ENCODE measurements around the gene RPS2.

Gene RPS2

GRCh38 chr16:1998852-1999801 is 34.5 kb upstream of the RPS2 start:
- no peak for DNase-seq

GRCh38 chr16:1998360-1998835 is 33.8 kb upstream of the RPS2 start:
- DNase-seq = no peak

DNA sequence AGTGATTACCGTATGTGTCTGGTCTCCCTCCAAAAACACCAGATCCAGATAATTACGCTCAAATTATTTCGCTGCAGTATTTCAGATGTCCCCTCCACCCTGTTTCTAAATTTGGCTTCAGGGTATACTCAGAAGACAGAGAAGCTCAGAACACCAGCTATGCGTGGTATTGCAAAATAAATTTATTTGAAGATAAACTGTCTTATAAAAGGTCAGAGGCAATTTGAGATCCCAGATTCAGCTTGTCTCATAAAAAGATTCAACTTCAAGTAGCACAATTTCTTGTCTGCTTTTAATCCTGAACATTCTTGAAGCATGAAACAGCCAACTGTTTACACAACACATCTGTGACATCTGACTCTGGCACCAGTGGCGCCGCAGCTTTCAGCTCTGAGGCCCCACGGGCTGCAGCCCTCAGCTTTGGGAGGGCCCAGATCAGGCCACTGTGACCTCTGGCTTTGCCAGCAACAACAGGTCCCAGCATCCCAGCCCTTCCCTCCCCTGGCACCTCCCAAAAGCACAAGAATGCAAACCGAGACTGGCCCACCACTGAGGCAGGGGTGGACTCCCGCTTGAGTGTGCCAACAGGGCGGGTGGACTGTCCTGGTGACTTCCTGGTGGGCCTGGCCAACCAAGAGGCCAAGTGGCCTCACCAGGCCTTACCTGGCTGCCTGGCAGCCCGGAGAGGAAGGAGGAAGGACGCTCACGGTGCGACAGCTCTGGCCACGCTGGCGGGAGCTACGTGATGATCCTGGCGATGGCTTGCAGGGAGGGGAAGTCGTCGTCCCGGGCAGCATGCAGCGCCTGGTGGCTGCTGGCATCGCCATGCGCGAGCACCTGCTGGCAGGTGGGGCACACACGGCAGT is 33.1 kb upstream of the RPS2 start:
- no peak for DNase-seq

- no peak for DNase-seq
Observed at GRCh38 chr16:1993731-1994131, 29.1 kb upstream of the RPS2 start.

DNA sequence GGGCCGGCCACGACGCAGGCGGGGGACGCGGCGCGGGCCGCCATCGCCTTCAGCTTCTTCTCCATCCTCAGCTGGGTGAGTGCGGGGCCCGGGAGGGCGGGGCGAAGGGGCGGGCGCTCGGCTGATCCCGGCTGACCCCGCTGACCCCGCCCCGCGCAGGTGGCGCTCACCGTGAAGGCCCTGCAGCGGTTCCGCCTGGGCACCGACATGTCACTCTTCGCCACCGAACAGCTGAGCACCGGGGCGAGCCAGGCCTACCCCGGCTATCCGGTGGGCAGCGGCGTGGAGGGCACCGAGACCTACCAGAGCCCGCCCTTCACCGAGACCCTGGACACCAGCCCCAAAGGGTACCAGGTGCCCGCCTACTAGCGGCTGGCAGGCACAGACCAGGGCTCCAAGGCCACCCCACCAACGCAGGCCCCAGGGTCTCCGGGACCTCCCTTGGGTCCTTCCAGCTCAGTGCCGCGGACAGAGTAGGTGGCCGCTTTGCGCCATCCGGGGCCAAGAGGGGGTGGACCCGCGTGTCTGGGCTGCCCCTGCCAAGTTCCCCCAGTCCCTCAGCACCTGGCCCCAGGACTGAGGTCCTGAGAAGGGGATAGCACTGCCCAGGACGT is 28.2 kb upstream of the RPS2 start:
- DNase-seq = no peak

DNA sequence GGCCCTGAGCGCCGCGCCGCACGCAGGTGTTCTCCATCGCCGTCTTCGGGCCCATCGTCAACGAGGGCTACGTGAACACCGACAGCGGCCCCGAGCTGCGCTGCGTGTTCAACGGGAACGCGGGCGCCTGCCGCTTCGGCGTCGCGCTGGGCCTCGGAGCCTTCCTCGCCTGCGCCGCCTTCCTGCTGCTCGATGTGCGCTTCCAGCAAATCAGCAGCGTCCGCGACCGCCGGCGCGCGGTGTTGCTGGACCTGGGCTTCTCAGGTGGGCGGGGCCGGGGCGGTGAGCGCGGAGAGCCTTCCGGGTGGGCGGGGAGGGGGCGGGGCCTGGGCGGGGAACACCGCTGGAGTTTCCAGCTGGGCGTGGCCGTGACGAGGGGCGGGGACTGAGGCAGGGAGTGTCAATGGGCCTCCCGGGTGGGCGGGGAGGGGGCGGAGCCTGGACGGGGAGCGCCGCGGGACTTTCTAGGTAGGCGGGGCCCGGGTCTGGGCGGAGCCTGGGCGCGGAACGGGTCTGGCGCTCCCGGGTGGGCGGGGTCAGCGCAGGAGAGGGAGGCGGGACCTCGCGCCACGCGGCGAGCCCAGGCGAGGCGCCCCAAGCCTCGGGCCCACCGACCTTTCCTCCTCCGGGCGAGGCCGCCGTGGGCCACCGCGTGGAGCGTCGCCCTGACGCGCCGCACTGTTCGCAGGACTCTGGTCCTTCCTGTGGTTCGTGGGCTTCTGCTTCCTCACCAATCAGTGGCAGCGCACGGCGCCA is 27.5 kb upstream of the RPS2 start:
- peak; percentile 98 for DNase-seq

DNA sequence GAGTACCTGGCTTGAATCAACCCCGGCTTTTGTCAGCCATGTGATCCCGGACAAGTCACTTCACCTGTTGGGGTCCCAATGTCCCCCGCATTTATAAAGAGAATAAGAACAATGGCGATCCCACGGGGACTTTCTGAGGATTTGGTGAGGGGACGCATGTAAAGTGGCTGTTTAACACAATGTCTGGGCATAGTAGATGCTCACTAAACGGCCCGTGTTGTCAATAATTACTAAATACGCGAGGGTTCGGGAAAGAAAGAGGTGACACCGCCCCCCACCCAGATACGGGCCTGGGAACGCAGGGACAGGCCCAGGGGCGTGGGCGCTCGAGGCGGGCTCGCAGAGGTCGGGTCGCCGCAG is 26.9 kb upstream of the RPS2 start:
- no peak for DNase-seq

DNA sequence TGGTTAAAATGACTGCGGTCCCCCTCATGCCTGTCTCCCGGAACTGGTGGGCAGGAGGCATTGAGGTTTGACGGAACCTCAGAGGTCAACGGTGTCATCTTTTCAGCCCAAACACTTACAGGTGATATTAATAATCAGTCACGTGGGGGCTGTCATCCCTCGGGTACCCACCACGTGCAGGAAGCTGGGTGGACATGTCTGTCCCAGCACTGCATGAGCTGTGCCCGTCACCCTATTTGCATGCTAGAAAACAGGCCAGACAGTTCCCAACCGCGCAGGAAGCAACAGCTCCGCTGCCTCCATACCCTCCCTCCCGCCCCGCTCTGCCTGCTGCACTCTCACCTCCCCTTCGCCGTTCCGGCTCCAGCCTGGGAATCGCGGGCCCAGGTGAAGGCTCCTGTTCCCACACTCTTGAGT is 26.5 kb upstream of the RPS2 start:
- peak; percentile 79 for DNase-seq

- DNase-seq = peak; percentile 82
Observed at GRCh38 chr16:1990351-1991134, 25.9 kb upstream of the RPS2 start.

GRCh38 chr16:1990101-1990350 is 25.4 kb upstream of the RPS2 start:
- DNase-seq = no peak

DNA sequence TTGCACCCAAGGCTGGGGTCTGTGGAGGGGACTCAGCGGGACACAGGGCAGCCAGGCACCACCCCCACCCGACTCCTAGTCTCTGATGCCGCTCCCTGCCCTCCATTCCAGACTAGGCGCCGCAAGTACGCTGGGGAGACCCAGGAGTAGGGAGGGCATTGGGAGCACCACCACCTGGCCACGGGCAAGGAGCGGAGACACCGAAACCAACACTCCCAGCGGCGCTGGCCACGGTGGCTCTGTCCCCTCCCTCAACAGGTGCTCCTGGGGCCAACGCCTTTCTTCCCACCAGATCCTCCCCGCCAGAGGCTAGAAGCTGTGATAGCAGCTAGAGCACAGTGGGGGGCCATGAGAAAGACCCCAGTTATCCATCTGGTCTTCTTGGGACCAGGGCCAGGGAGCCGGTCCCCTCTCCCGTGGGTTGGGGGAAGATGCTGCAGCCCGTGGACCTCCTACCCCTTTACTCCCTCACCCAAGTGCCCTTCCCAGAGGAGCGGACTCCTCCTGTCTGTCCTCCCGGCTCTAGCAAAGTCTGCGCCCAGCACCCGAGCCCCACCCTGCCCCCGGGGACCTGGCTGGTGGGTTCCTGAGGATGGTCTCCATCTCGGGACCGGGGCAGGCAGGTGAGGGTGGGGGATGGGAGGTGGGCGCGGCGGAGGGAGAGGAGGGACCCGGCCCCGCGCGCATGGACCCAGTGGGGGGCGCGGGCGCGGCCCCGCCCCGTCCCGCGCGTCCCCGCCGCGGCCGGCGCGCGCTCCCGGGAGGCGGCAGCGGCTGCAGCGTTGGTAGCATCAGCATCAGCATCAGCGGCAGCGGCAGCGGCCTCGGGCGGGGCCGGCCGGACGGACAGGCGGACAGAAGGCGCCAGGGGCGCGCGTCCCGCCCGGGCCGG is 24.8 kb upstream of the RPS2 start, which contains the start of gene SYNGR3:
SYNGR3 (plus strand) TSS at position 762 of the 892 bp plus-strand sequence. CDS start 133 bp downstream, outside the sequence.
- no peak for DNase-seq

DNA sequence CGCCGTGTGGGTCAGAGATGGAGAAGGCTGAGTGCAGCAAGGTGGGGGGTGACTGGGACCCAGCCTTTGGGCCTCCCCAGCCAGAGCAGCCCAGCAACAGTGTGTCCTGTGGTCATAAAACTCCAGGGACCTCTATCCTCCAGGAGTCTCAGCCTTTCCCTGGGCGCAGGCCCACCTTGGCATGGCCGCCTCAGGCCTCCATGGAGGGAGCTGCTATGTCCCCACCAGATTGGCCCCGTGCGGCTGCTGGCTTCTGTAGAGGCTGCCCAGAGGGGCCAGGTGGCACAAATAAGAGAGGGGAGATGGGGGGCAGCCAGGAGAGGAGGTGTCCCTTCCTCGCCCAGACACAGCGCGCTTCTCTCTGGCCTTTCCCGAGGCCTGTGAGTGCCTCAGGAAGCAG is 22.6 kb upstream of the RPS2 start:
- no peak for DNase-seq

GRCh38 chr16:1985466-1986150 is 21.0 kb upstream of the RPS2 start:
- DNase-seq = no peak

DNA sequence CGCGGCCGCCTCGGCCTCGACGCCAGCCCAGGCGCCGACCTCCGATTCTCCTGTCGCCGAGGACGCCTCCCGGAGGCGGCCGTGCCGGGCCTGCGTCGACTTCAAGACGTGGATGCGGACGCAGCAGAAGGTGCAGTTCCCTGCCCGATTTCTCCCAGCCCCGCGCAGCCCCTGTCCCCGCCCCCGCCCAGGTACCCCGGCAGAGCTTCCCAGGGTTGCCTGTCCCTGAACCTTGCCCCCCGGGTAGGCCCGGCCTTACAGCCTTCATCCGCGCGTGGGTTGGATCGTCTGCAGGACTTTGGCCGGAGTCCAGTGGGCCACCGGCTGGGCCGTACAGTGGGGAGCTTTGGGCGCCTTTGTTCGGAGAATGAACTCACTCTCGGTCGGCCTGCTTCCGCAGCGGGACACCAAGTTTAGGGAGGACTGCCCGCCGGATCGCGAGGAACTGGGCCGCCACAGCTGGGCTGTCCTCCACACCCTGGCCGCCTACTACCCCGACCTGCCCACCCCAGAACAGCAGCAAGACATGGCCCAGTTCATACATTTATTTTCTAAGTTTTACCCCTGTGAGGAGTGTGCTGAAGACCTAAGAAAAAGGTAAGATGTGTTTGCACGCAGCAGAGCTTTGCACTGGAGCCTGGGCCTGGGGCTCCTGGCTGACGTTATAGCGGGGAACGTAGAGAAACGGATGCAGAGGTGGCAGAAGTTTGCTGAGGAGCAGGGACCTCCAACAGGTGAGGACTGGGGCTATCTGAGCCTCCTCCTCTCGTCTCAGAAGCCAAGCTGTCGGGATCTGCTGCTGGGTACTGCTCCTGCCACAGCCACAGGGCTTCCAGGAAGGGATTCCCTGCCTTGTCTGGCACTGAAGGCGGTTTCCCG is 20.0 kb upstream of the RPS2 start:
- no peak for DNase-seq

DNA sequence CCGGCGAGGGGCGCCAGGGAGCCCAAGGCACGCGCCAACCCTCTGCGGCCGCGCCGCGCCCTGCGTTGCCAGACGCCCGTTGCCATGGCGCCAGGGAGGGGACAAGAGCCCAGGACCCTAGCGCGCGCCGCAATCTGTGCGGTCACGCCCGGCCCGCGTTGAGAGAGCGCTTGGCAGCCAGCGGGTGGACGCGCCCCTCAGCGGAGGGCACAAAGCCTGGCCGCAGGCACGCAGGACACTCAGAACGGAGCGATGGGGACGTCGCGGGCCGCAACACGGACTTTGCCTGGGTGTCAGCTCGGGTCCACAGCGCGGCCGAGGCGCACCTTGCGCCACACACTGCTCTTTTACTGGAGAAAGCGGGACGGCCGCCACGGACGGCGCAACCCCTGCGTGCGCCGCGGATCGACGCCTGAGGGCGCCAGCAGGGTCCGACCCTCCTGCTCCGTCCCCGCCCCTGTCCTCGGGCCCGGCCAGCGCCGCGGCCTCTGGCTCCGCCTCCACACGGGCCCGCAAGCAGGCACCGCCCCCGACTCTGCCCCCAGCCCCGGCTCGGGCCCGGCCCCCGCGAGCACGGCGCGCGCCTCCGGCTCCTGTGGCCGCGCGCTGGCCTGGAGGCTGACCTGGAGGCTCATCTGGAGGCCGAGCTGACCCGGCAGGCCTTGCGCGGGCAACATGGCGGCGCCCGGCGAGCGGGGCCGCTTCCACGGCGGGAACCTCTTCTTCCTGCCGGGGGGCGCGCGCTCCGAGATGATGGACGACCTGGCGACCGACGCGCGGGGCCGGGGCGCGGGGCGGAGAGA is 19.1 kb upstream of the RPS2 start, which contains the start of gene GFER:
GFER (plus strand) TSS at position 650 of the 803 bp plus-strand sequence; CDS start at position 676, 26 bp downstream.
- peak; percentile 89 for DNase-seq

DNA sequence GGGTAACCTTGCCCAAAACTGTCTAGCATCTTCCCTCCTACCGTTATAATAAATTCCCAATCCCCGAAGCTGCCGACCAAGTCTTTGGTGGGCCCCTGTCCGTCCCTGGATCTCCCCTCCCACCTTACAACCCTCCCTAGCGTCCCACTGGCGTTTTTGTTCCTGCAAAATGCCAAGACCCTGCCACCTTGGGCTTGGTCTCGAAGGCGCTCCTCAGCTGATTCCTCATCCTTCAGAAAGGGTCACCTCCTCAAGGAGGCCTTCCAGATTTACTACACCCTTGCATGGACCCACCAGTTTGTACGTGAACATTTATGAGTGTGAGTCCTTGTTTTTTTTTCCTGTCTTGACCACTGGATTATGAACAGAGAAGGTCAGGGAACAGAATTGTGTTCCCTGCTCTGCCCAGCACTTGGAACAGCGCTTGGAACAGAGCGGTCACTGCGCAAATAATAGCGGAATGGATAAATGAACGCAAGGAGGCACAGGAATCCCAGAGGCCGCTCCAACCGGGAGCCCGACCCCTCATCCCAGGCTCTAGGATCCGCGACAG is 18.4 kb upstream of the RPS2 start:
- DNase-seq = no peak

GRCh38 chr16:1982013-1982433 is 17.4 kb upstream of the RPS2 start:
- no peak for DNase-seq

- no peak for DNase-seq
Observed at GRCh38 chr16:1981398-1981836, 16.8 kb upstream of the RPS2 start, which contains the start of gene NOXO1. Gene NOXO1, minus strand, starts transcription at chr16:1981469. Its CDS starts 290 bp downstream, at chr16:1981179.

All from activated effector memory CD4-positive, alpha-beta T cell treated with anti-CD3 and anti-CD28 coated beads, Interleukin-2, amount 50 U/mL, for 16 hours (primary cell).